GM23338 (cell line): ENCODE measurements around the gene CD1D. TPM values are rescaled to one million over a fixed set of nuclear protein-coding genes. Genes with fewer than 3 reads are reported as not detected.

Source experiments
- ATAC-seq: fragments of 200-7000 bp; cut with Tn5 transposase; 3 replicates; pipeline ENCODE4 v1.9.1; 2020
- DNase-seq: peaks from one replicate; pipeline ENCODE4 v3.0.0-alpha.2; 2015; ENCODE audit warnings: low spot score
- H2AFZ ChIP-seq: fragments of 200-600 bp; sonication (generic); 2 replicates; pipeline ENCODE4 v1.8.0; 2016; ENCODE audit warnings: antibody characterized with exemption, mild to moderate bottlenecking, moderate library complexity
- H3F3A ChIP-seq: fragments of 200-600 bp; sonication (generic); replicated peaks from 2 replicates; pipeline ENCODE4 v1.8.0; 2017; ENCODE audit warnings: antibody characterized with exemption, mixed run types, low read depth
- H3K27ac ChIP-seq: fragments of 200-600 bp; sonication (generic); 2 replicates; pipeline ENCODE4 v1.6.1; 2016; ENCODE audit warnings: low read depth
- H3K27me3 ChIP-seq: fragments of 200-600 bp; sonication (generic); 2 replicates; pipeline ENCODE4 v1.8.0; 2016; ENCODE audit warnings: mild to moderate bottlenecking, mixed run types, moderate library complexity; ENCODE audit not compliant: insufficient read depth
- H3K36me3 ChIP-seq: fragments of 200-600 bp; sonication (generic); 2 replicates; pipeline ENCODE4 v1.8.0; 2016; ENCODE audit warnings: mild to moderate bottlenecking; ENCODE audit not compliant: insufficient read depth
- H3K4me1 ChIP-seq: fragments of 200-600 bp; sonication (generic); 2 replicates; pipeline ENCODE4 v1.8.0; 2016; ENCODE audit warnings: mild to moderate bottlenecking, moderate library complexity; ENCODE audit not compliant: insufficient read depth
- H3K4me2 ChIP-seq: fragments of 200-600 bp; sonication (generic); 2 replicates; pipeline ENCODE4 v1.7.1; 2017; ENCODE audit warnings: mixed run types
- H3K4me3 ChIP-seq: fragments of 200-600 bp; sonication (generic); 2 replicates; pipeline ENCODE4 v1.6.1; 2016; ENCODE audit warnings: mixed run types
- H3K79me2 ChIP-seq: fragments of 200-600 bp; sonication (generic); replicated peaks from 2 replicates; pipeline ENCODE4 v1.8.0; 2017; ENCODE audit warnings: mild to moderate bottlenecking; ENCODE audit not compliant: insufficient read depth
- H3K9me2 ChIP-seq: fragments of 200-600 bp; sonication (generic); 2 replicates; pipeline ENCODE4 v1.8.0; 2017; ENCODE audit not compliant: insufficient read depth
- H4K20me1 ChIP-seq: fragments of 200-600 bp; sonication (generic); replicated peaks from 2 replicates; pipeline ENCODE4 v1.8.0; 2017; ENCODE audit warnings: mild to moderate bottlenecking; ENCODE audit not compliant: insufficient read depth
- H3K27ac Mint-ChIP-seq: 2 replicates; pipeline ENCODE4 v1.8.0; 2020; ENCODE audit warnings: inconsistent platforms, mild to moderate bottlenecking, moderate library complexity, mixed read lengths
- H3K27me3 Mint-ChIP-seq: 3 replicates; pipeline ENCODE4 v1.8.0; 2022; ENCODE audit warnings: low read depth, mild to moderate bottlenecking, moderate library complexity, mixed read lengths, inconsistent platforms; ENCODE audit not compliant: insufficient read depth, poor library complexity
- H3K36me3 Mint-ChIP-seq: 3 replicates; pipeline ENCODE4 v1.8.0; 2021; ENCODE audit warnings: low read depth, mild to moderate bottlenecking, inconsistent platforms, moderate library complexity, mixed read lengths
- H3K4me1 Mint-ChIP-seq: 3 replicates; pipeline ENCODE4 v1.8.0; 2020; ENCODE audit warnings: mild to moderate bottlenecking, inconsistent platforms, mixed read lengths
- H3K4me3 Mint-ChIP-seq: 3 replicates; pipeline ENCODE4 v1.8.0; 2021; ENCODE audit warnings: moderate library complexity, mild to moderate bottlenecking, inconsistent platforms, mixed read lengths
- H3K9me3 Mint-ChIP-seq: 3 replicates; pipeline ENCODE4 v1.8.0; 2020; ENCODE audit warnings: moderate library complexity, mild to moderate bottlenecking, inconsistent platforms, mixed read lengths
- CREB1 ChIP-seq: fragments of 250-450 bp; sonication (Bioruptor Pico); IDR thresholded peaks from 2 replicates; pipeline ENCODE4 v1.5.0; 2020; ENCODE audit warnings: low read depth, mild to moderate bottlenecking, moderate library complexity
- CTCF ChIP-seq, 2 experiments: fragments of 200-600 bp in 1 of 2; sonication (generic) in 1 of 2; conservative IDR thresholded peaks; 2 replicates each; pipeline versions ENCODE4 v1.5.1 to v1.6.1; 2016 to 2017; ENCODE audit warnings: antibody characterized with exemption in 2 of 2, low read depth in 2 of 2, mild to moderate bottlenecking in 2 of 2, moderate library complexity in 1 of 2
- EZH2 ChIP-seq: fragments of 200-600 bp; sonication (generic); IDR thresholded peaks from one replicate; pipeline ENCODE4 v1.8.0; 2017; ENCODE audit warnings: antibody characterized with exemption, mild to moderate bottlenecking, low read depth; ENCODE audit not compliant: unreplicated experiment
- EZH2phosphoT487 ChIP-seq: fragments of 200-600 bp; sonication (generic); IDR thresholded peaks from one replicate; pipeline ENCODE4 v1.8.1; 2018; ENCODE audit warnings: antibody characterized with exemption; ENCODE audit not compliant: unreplicated experiment
- JUNB ChIP-seq: IDR thresholded peaks from one replicate; pipeline ENCODE4 v1.6.1; 2016; ENCODE audit warnings: antibody characterized with exemption; ENCODE audit not compliant: unreplicated experiment
- NANOG ChIP-seq: IDR thresholded peaks from 2 replicates; pipeline ENCODE4 v1.6.1; 2016; ENCODE audit warnings: antibody characterized with exemption, borderline replicate concordance
- POLR2AphosphoS5 ChIP-seq: IDR thresholded peaks from 2 replicates; pipeline ENCODE4 v1.6.1; 2016; ENCODE audit warnings: antibody characterized with exemption, low read depth
- STAT1 ChIP-seq: IDR thresholded peaks from one replicate; pipeline ENCODE4 v1.6.1; 2016; ENCODE audit warnings: antibody characterized with exemption; ENCODE audit not compliant: unreplicated experiment
- ZNF114 ChIP-seq: fragments of 250-450 bp; sonication (Bioruptor Pico); IDR thresholded peaks from 2 replicates; pipeline ENCODE4 v1.5.0; 2020; ENCODE audit warnings: mild to moderate bottlenecking, moderate library complexity
- ZNF331 ChIP-seq: fragments of 250-450 bp; sonication (Bioruptor Pico); IDR thresholded peaks from 2 replicates; pipeline ENCODE4 v1.5.0; 2020; ENCODE audit warnings: low read depth, mild to moderate bottlenecking, moderate library complexity
- polyA plus RNA-seq: library from polyadenylated mRNA; unstranded; fragments of >200 nt; fragmentation: Nextera tagmentation; extraction: Ambion mirVana; gene quantifications from 2 replicates; pipeline ENCODE4 v1.2.1, GENCODE V29; 2016
- total RNA-seq: library from RNA; depleted of rRNA; stranded (reverse); fragments of >200 nt; shearing (Covaris generic); gene quantifications from 2 replicates; pipeline ENCODE4 v1.2.3, GENCODE V29; 2014
- TF ChIP-seq, protein P1 (sequence below): IDR thresholded peaks from 2 replicates; pipeline ENCODE4 v1.6.1; 2016; ENCODE audit warnings: antibody characterized with exemption

CD1D gene
- total and polyA plus RNA-seq, 2 experiments from 2014 or later, result 1.5 to 2.7 TPM

DNA sequence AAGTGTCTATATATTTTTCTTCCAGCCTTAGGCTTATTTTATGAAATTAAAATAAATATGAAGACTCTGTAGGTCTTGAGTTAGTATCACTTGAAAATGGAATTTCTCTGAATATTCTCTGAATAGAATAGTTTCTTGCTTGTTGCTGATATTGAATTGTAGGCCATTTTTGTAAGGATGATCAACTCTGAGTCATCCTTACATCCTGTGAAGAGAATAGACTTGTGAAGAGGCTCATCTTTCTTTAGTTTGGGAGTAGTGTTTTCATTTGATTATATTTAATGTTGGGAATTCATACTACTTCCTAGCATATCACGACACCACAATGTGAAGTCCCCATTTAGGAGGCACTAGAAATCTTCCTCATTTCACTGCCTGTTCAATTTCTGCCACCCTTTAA is 27.5 kb upstream of the CD1D start:
- no peak overlapping the region for H3K27ac Mint-ChIP-seq
- no peaks in the 10 kb centered on the region for H4K20me1 ChIP-seq
- TF ChIP-seq JUNB, result no peak
- TF ChIP-seq ZNF331 (CRISPR knock-in tag), result no peak
- TF ChIP-seq, protein P1, sequence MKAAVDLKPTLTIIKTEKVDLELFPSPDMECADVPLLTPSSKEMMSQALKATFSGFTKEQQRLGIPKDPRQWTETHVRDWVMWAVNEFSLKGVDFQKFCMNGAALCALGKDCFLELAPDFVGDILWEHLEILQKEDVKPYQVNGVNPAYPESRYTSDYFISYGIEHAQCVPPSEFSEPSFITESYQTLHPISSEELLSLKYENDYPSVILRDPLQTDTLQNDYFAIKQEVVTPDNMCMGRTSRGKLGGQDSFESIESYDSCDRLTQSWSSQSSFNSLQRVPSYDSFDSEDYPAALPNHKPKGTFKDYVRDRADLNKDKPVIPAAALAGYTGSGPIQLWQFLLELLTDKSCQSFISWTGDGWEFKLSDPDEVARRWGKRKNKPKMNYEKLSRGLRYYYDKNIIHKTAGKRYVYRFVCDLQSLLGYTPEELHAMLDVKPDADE, result no peak
- no peak for TF ChIP-seq CTCF (conservative IDR thresholded peaks at IDR 0.05; ENCODE audit: low read depth in 2 of 2)
- TF ChIP-seq NANOG, result no peak
- no peak for TF ChIP-seq EZH2
- no peak for TF ChIP-seq POLR2AphosphoS5
- TF ChIP-seq CREB1, result no peak
- no peak for TF ChIP-seq EZH2phosphoT487
- no peak for TF ChIP-seq ZNF114
- TF ChIP-seq STAT1, result no peak
- peaks cover 21% of the 10 kb centered on the region; the same call in 1 of the 2 replicates for H3K27me3 ChIP-seq
- H3K9me2 ChIP-seq, result peaks cover 22% of the 10 kb centered on the region
- peak overlapping the region; percentile 82; the same call in 1 of the 2 replicates for H2AFZ ChIP-seq
- no peak overlapping the region for H3K4me3 Mint-ChIP-seq
- ATAC-seq, result no peak
- peaks cover 10% of the 10 kb centered on the region for H3K27me3 Mint-ChIP-seq
- peaks cover 10% of the 10 kb centered on the region for H3K4me1 Mint-ChIP-seq
- peaks cover 11% of the 10 kb centered on the region for H3K4me1 ChIP-seq
- no peak for DNase-seq
- no peaks in the 10 kb centered on the region for H3K79me2 ChIP-seq
- H3K9me3 Mint-ChIP-seq, result no peaks in the 10 kb centered on the region; the same call in 2 of the 3 replicates
- H3K36me3 ChIP-seq, result no peaks in the 10 kb centered on the region
- H3K36me3 Mint-ChIP-seq, result no peaks in the 10 kb centered on the region
- no peak overlapping the region for H3K4me2 ChIP-seq
- H3K4me3 ChIP-seq, result no peak overlapping the region
- H3F3A ChIP-seq, result no peaks in the 10 kb centered on the region
- H3K27ac ChIP-seq, result no peak overlapping the region

GRCh38 chr1:158153746-158154444 is 26.8 kb upstream of the CD1D start:
- H3K27me3 Mint-ChIP-seq, result peaks cover 8% of the 10 kb centered on the region
- no peaks in the 10 kb centered on the region for H3K36me3 ChIP-seq
- no peak overlapping the region for H3K4me2 ChIP-seq
- H3K4me3 ChIP-seq, result no peak overlapping the region
- H3K4me1 ChIP-seq, result peaks cover 11% of the 10 kb centered on the region
- H3K36me3 Mint-ChIP-seq, result no peaks in the 10 kb centered on the region
- H3K27ac ChIP-seq, result no peak overlapping the region
- no peak for TF ChIP-seq JUNB
- H3K79me2 ChIP-seq, result no peaks in the 10 kb centered on the region
- ATAC-seq, result no peak
- no peaks in the 10 kb centered on the region for H4K20me1 ChIP-seq
- H3K9me2 ChIP-seq, result peaks cover 17% of the 10 kb centered on the region
- peak overlapping the region; percentile 82 for H2AFZ ChIP-seq
- no peaks in the 10 kb centered on the region; the same call in 2 of the 3 replicates for H3K9me3 Mint-ChIP-seq
- peaks cover 14% of the 10 kb centered on the region; the same call in 1 of the 2 replicates for H3K27me3 ChIP-seq
- no peak overlapping the region for H3K27ac Mint-ChIP-seq
- peaks cover 10% of the 10 kb centered on the region for H3K4me1 Mint-ChIP-seq
- H3K4me3 Mint-ChIP-seq, result no peak overlapping the region
- no peaks in the 10 kb centered on the region for H3F3A ChIP-seq
- no peak for DNase-seq
